Parathyroid adenoma (tissue), 2 donors: ENCODE results near the gene GPR155.

Experiments
- H2AFZ ChIP-seq: fragments of 300-600 bp; sonication (generic); one replicate; pipeline ENCODE4 v1.7.0; 2017; ENCODE audit warnings: antibody characterized with exemption, mild to moderate bottlenecking
- H3K27ac ChIP-seq: fragments of 300-600 bp; sonication (generic); one replicate; pipeline ENCODE4 v1.7.0; 2017
- H3K27me3 ChIP-seq: fragments of 300-600 bp; sonication (generic); one replicate; pipeline ENCODE4 v1.7.0; 2017; ENCODE audit warnings: low read length; ENCODE audit not compliant: control insufficient read depth, insufficient read depth
- H3K36me3 ChIP-seq: fragments of 300-600 bp; sonication (generic); one replicate; pipeline ENCODE4 v1.7.0; 2017; ENCODE audit warnings: low read length; ENCODE audit not compliant: control insufficient read depth, insufficient read depth
- H3K4me1 ChIP-seq: fragments of 300-600 bp; sonication (generic); one replicate; pipeline ENCODE4 v1.7.0; 2017; ENCODE audit warnings: control low read depth
- H3K4me2 ChIP-seq: fragments of 300-600 bp; sonication (generic); one replicate; pipeline ENCODE4 v1.7.0; 2017; ENCODE audit warnings: low read length
- H3K4me3 ChIP-seq: fragments of 300-600 bp; sonication (generic); one replicate; pipeline ENCODE4 v1.7.0; 2017; ENCODE audit warnings: low read depth, low read length
- H3K79me2 ChIP-seq: fragments of 300-600 bp; sonication (generic); one replicate; pipeline ENCODE4 v1.7.0; 2017; ENCODE audit warnings: control low read depth
- H3K9ac ChIP-seq: fragments of 300-600 bp; sonication (generic); one replicate; pipeline ENCODE4 v1.7.0; 2017; ENCODE audit warnings: mild to moderate bottlenecking
- H3K9me3 ChIP-seq: fragments of 300-600 bp; sonication (generic); one replicate; pipeline ENCODE4 v1.7.0; 2017; ENCODE audit warnings: low read length; ENCODE audit not compliant: control insufficient read depth
- CTCF ChIP-seq: fragments of 300-600 bp; sonication (generic); IDR thresholded peaks from one replicate; pipeline ENCODE4 v1.7.0; 2017; ENCODE audit warnings: antibody characterized with exemption, mild to moderate bottlenecking
- donor health status: primary hyperparathyroidism.

Gene GPR155

DNA sequence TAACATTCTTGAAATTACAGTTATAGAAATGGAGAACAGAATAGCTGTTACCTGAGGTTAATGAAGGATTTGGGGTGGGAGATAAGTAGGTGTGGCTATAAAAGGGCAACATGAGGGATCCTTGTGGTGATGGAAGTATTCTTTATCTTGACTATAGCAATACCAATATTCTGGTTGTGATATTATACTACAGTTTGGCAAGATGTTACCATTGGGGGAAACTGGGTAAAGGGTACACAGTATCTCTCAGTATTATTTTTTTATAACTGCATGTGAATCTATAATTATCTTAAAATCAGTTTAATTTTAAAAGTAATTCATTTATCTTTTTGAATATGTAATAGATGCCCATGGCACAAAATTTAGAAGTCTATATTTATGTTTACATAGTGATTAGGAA, 83.2 kb downstream of the GPR155 start:
- Histone ChIP-seq H2AFZ (no peak overlapping the region), H3K4me1 (no peaks in the 10 kb centered on the region), H3K4me3 (no peak overlapping the region), H3K9ac (no peak overlapping the region), H3K27ac (no peak overlapping the region), H3K36me3 (no peaks in the 10 kb centered on the region), H3K9me3 (no peaks in the 10 kb centered on the region), H3K79me2 (no peaks in the 10 kb centered on the region), H3K4me2 (no peak overlapping the region), H3K27me3 (no peaks in the 10 kb centered on the region)
- TF ChIP-seq CTCF: no peak

GRCh38 chr2:174400853-174401252, 86.0 kb downstream of the GPR155 start:
- H3K4me3 ChIP-seq: no peak overlapping the region
- no peak for TF ChIP-seq CTCF
- H3K4me1 ChIP-seq: no peaks in the 10 kb centered on the region

DNA sequence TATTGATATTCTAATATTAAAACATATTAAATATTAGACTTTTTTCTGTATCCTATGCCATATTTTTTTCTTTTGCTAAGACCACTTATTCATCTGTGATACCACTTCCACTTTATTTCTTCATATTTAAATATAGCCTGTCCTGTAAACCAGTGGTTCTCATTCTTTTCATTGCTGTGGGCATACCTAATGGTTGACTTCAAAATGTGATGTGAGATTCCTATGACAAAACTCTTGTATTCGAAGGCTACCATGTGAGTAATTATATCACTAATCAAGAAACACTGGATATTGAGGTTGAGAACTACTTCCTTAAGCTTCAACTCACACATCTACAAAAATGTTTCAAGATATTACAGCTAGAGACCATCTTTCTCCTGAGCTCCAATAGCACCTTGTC, 87.7 kb downstream of the GPR155 start:
- peaks cover 8% of the 10 kb centered on the region for H3K79me2 ChIP-seq
- H2AFZ ChIP-seq: no peak overlapping the region

More at GRCh38 chr2:174400853-174401252, 86.0 kb downstream of the GPR155 start:
- H3K79me2 ChIP-seq: no peaks in the 10 kb centered on the region
- H3K9ac ChIP-seq: no peak overlapping the region
- H3K27me3 ChIP-seq: no peaks in the 10 kb centered on the region
- H3K36me3 ChIP-seq: no peaks in the 10 kb centered on the region
- no peak overlapping the region for H2AFZ ChIP-seq
- no peak overlapping the region for H3K27ac ChIP-seq
- no peaks in the 10 kb centered on the region for H3K9me3 ChIP-seq
- H3K4me2 ChIP-seq: no peak overlapping the region

DNA sequence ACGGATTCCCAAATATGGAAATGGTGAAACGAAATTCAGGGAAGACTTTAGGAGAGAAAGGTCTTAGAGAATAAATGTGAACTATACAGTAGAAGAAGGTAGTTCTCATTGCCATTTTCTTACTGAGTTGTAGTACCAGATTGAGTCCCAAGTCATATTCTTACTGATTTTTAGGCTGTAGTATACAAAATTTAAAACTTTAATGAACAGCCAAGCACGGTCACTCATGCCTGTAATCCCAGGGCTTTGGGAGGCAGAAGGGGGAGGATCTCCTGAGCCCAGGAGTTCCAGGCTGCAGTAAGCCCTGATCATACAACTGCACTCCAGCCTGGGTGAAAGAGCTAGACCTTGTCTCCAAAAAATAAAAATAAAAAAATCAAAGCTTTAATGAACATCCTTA, 89.1 kb downstream of the GPR155 start:
- H3K4me2 ChIP-seq: no peak overlapping the region
- no peak for TF ChIP-seq CTCF
- peaks cover 5% of the 10 kb centered on the region for H3K4me1 ChIP-seq
- H3K27me3 ChIP-seq: no peaks in the 10 kb centered on the region
- H2AFZ ChIP-seq: no peak overlapping the region
- no peak overlapping the region for H3K9ac ChIP-seq
- no peak overlapping the region for H3K4me3 ChIP-seq
- H3K9me3 ChIP-seq: no peaks in the 10 kb centered on the region
- H3K79me2 ChIP-seq: peaks cover 21% of the 10 kb centered on the region
- no peak overlapping the region for H3K27ac ChIP-seq
- H3K36me3 ChIP-seq: no peaks in the 10 kb centered on the region

More for the DNA sequence above, 87.7 kb downstream of the GPR155 start:
- Histone ChIP-seq H3K4me2 (no peak overlapping the region), H3K4me3 (no peak overlapping the region), H3K27me3 (no peaks in the 10 kb centered on the region), H3K9ac (no peak overlapping the region), H3K9me3 (no peaks in the 10 kb centered on the region), H3K36me3 (no peaks in the 10 kb centered on the region), H3K27ac (no peak overlapping the region), H3K4me1 (peaks cover 3% of the 10 kb centered on the region)
- TF ChIP-seq CTCF: no peak

GRCh38 chr2:174395969-174396630, 90.7 kb downstream of the GPR155 start:
- H3K4me1 ChIP-seq: peaks cover 11% of the 10 kb centered on the region
- no peaks in the 10 kb centered on the region for H3K9me3 ChIP-seq
- peak overlapping the region; percentile 72 for H3K4me2 ChIP-seq
- peak overlapping the region; percentile 98 for H3K4me3 ChIP-seq
- H3K36me3 ChIP-seq: no peaks in the 10 kb centered on the region
- peak overlapping the region; percentile 82 for H3K27ac ChIP-seq
- peak overlapping the region; percentile 33 for H3K9ac ChIP-seq
- no peaks in the 10 kb centered on the region for H3K27me3 ChIP-seq
- peak overlapping the region; percentile 86 for H2AFZ ChIP-seq
- no peak for TF ChIP-seq CTCF
- H3K79me2 ChIP-seq: peaks cover 37% of the 10 kb centered on the region
